Posterior vena cava (tissue), 2 donors: Measurements from ENCODE around the gene CREG2. TPM values are rescaled to one million over a fixed set of nuclear protein-coding genes. Genes with fewer than 3 reads are reported as not detected.
A peak's percentile ranks its signal among the peaks of the same experiment; 100 is the strongest.

Experiments
- DNase-seq: peaks from one replicate; pipeline ENCODE4 v3.0.0-alpha.2; 2020; ENCODE audit warnings: low spot score
- intact Hi-C, 2 donors: fragments of 100-400 bp; cut with DNase I; formaldehyde crosslinking; loops; one replicate each; pipeline versions ENCODE4 v1.14.1 to v1.14.2; 2022 to 2023
- total RNA-seq, 2 donors: library from RNA; stranded (reverse); fragmentation: NEBNext Ultra II Directional; extraction: Animal tissue kit (Norgen Biotek cat#: 25700); gene quantifications; one replicate each; pipeline ENCODE4 v1.2.1, GENCODE V29; 2021
- donor health status: DM: yes; HTN: yes; CAD: no.
- donor health status: DM: yes; HTN: yes; CAD: no.

Gene CREG2
- total RNA-seq, 2 donors from 2014 or later = not detected

DNA sequence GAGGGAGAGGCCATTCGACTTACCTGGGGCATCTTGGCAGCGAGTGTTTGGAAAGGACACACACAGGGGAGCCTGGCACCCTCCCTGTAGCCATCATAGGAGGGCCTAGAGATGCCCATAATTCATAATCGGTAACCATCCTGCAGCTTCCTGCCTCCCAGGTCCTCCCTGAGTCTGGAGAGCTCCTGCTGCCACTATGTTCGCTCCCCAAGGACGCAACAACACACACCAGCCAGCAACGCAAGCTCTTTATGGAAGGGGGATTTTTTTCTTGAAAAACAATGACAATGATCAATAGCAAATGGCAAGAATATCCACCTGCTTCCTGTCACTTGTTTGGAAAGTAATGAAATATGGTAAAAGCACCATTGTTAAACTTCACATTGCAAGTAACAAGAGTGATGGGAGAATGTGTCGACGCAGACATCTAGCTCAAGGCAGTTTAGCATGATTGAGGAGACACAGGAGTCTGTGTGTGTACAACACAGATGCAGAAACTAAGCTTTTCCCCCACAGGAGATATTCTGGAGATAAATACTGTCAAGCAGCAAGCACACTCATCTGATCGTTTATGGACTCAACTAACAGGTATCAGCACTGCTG, 24.9 kb upstream of the CREG2 start:
- intact Hi-C loops = loop anchor here (10.0 kb wide), 3 partner anchors 283 to 1033 kb away; partner anchors contain the start of gene MAP4K4 (in 1 of the 2)
- no peak for DNase-seq

DNA sequence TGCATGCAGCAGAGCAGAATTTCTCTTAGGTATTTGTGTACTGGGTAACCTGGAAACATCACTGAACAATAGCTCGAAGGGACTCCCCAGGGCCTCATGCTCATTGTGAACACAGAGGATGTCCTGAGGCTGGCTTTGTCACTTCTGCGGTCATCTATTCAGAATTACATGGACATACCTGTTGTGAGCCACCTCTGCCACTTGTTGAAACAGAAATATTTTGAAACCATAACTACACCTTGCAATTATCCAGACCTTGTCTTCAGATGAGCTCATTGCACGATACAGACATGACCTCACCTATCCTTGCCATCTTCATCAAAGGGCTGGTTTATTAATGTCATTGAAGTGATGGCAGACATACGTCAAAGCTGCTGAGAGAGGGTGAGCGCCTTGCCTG, 23.4 kb upstream of the CREG2 start:
- DNase-seq = no peak
- intact Hi-C loops = loop anchor here (10.0 kb wide), 3 partner anchors 284 to 1034 kb away; partner anchors contain the start of gene MAP4K4 (in 1 of the 2)

DNA sequence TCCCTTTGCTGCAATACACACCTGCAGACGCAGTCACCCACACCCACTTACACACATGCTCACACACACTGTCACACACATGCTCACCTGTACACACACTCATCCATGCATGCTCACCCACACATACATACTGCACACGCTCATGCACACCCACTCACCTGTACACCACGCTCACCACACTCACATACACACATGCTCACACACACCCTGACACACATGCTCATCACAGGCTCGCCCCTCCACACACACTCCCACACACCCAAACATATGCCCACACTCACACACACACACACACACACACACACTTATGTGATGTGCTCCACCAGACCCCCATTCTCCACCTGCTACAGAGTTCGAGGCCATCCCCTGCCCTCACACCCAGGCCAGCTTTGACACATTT, 22.8 kb upstream of the CREG2 start:
- DNase-seq = no peak

DNA sequence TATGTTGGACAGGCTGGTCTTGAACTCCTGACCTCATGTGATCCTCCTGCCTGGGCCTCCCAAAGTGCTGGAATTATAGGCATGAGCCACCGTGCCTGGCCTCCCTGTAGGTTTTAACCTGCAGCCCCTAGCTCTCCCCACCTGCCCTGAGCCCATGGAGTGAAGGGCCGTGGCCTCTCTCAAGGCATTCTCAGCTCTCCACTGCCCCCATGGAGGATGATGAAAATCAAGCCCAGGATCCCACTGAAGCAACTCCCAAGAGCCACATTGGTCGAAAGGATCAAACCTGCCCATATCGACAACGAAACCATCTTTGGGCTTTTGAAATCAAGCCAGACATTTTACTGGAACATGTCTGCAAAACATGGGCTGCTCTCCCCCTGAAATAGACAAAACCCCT, 22.4 kb upstream of the CREG2 start:
- no peak for DNase-seq
- intact Hi-C loops = loop anchor here (10.0 kb wide), 3 partner anchors 285 to 1035 kb away; partner anchors contain the start of gene MAP4K4 (in 1 of the 2)

More for the DNA sequence above, 22.8 kb upstream of the CREG2 start:
- intact Hi-C loops = loop anchor here (10.0 kb wide), 3 partner anchors 285 to 1035 kb away; partner anchors contain the start of gene MAP4K4 (in 1 of the 2)

DNA sequence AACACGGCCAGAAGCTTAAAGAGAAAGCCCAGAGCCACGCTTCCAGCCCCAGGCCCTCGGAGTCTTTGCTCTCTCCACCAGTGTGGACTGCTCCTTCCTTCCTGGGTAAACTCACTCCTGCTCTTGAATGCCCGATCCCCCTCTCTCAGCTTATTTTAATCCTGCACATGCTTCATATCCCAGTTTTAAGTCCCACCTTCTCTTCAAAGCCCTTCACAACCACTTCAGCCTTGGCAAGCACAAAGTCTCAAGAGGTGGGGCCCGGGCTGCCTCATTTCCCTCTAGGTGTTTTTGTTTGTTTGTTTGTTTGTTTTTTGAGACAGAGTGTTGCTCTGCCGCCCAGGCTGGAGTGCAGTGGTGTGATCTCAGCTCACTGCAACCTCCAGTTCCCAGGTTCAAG, 21.6 kb upstream of the CREG2 start:
- intact Hi-C loops = no loop called here
- DNase-seq = no peak

DNA sequence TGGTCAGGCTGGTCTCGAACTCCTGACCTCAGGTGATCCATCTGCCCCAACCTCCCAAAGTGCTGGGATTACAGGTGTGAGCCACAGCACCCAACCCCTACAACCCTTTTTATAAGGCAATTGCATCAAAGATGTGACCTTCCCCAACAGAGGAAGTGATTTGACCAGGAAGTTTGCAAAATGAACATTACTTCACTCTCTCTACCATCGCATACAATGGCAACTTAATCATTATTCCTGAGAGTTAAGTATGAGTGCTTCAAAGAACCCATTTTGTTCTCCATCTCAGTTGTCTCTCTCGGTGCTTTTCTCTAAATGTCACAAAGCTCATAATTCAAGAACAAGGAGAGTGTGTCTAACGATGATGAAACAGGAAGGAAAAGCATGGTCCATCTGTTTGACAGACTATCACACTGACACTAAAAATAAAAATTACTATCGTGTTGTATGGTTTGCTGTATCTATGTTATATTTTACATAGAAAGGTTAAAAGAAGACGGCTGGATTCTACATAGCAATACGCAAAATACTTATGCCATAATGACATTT, 18.1 kb upstream of the CREG2 start:
- DNase-seq = no peak
- intact Hi-C loops = no loop called here

DNA sequence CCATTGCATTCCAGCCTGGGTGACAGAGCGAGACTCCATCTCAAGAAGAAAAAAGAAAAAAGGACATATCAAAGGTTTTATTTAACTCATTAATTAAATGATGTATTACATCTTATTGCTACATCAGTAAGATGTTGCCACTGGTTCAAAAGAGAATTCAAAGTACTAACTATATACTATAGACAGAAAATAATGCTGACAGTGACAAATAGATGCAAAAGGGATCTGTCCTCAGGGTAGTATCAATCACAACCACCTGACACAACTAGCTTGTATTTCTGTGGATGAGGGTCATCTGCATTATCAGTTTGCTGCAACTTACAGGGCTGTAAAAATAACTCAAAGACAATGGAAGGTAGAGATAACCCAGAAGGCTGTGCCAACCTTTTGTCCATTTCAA, 16.4 kb upstream of the CREG2 start:
- DNase-seq = no peak
- intact Hi-C loops = no loop called here

DNA sequence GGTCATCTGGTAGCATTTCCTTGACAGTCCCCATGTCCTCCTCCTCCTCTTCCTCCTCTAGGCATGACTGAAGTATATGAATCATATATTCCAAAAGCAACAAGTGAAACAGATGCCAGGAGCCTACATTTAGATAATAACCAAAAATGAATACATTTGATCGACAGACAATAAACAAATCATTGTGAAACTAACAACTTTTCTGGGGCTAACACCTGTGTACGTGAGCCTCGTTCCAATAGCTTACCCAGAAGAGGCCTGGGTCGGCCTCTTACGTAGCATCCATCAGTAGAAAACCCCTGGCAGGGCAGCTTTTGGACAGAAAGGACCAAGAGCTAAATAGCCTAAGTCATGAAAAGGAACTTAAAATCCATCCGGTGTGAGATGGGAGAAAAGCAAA, 15.3 kb upstream of the CREG2 start:
- intact Hi-C loops = no loop called here

DNA sequence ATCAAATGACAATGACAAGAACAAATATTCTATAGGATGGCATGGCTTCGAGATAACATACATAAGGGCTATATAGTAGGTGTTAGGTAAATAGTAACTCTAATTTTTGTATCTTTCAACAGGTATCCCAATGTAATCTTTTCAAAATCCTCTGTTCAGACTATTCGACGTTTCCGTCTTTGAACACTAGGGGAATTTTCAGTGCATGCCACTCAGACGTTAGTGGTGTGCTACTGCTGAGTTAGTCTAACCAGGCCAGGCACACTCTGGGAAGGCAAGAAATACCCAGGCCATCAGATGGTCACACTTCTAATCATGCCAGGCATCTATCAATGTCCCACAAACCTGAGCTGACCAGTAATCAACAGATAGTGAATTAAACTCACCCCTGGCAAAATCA, 14.6 kb upstream of the CREG2 start:
- intact Hi-C loops = no loop called here
- no peak for DNase-seq

More for the DNA sequence above, 15.3 kb upstream of the CREG2 start:
- no peak for DNase-seq

DNA sequence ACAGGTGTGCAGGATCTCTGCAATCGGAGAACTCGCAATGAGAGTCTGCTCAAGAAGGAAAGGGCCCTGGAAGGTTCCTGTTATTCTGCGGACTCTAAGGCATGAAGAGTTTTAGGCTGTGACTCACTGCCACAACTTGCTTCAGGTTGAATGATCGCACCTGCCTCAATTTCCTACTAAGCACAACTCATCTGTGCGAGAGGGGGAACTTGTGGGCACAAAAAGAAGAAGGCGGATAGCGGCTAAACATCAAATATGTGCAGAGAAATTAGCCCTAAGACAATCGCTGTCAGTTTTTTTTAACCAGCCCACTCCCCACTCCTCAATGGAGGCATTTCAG, 14.0 kb upstream of the CREG2 start:
- intact Hi-C loops = no loop called here
- DNase-seq = no peak

DNA sequence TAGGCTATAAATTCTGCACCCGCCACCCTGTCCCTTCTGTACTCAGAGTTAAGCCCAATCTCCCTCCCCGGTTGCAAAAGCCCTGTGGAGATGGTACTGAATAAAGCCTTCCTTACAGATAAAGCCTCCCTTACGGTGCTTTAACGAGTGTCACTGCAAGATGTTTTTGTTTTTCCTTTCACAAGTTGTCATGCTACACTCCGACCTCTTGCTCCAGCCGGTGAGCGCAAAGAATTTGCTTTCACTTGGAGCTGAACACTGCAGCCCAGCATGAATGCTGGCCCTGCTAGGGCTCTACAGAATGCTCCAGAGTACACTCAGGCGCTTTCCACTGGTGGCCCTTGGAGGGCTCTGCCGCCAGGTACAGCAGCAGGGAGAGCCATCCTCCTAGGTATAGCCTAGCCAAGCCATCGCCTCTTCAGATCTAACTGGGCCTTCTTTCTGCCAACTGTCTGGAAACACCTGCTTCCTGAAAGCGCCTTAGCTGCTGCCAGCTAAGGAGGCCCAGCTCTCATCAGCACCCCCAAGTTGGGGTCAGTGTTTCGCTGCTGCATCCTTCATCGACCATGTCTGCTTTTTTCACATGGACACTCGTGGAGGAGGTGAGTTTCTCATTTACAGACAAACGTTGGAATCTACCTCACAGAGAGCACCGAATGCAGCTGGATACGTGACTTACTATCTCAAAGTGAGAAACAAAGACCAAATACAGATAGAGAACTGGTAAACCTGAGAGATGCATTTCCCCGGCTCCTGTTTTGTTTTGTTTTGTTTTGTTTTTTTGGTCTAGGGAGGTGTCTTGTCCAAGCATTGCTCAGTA, 13.4 kb upstream of the CREG2 start:
- DNase-seq = no peak
- intact Hi-C loops = no loop called here

DNA sequence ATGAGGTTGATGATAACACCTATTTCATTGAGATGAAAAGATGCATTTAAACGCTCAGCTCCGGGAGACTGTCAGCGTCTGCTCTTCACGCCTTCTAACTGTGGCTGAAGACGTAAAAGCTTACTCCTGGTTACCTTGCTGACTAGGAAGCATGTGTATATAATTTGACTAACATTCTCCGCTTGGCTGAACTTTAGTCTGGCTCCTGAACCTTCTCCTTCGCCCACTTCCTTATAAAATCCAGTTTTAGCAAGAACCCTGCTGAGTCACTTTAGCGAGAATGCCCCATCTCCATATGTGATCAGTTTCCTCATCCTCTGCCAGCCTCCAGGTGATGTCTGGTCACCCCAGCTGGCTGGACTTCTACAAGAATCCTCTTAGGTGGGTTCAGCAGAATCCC, 12.7 kb upstream of the CREG2 start:
- intact Hi-C loops = no loop called here
- DNase-seq = no peak

DNA sequence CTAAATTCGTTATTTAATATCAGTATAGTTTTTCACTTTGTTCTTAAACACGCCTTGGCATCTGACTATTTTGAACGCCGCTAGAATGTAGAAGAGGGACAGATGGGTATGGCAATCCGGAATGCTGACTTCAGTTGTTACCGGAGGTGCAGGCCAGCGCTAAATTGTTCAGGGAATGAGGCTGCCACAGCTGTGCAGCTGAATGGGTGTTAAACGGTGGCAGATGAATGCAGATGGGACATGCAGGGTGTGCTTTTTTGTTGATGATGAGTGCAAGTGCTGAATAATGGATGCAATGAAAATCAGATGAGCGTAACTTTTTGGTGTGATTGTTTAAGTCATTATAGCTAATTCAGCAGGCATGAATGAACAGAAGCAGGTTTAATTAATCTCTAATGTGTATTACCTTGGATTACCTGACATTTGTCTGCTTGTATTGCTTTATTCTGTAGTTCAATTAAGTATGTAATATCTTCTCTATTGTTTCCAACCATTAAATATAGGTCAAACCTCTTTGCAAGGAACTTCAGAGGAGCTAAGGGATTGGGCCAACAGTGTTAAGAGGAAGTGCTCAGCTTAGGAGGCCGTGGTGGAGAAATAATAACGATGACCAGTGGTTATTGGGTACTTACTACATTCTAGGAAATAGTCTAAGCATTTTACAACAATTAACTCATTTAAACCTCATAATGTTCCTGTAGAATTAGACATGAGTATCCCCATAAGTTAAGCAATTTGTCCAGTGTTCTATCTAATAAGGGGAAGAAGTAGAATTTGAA, 11.9 kb upstream of the CREG2 start:
- no peak for DNase-seq
- intact Hi-C loops = no loop called here

DNA sequence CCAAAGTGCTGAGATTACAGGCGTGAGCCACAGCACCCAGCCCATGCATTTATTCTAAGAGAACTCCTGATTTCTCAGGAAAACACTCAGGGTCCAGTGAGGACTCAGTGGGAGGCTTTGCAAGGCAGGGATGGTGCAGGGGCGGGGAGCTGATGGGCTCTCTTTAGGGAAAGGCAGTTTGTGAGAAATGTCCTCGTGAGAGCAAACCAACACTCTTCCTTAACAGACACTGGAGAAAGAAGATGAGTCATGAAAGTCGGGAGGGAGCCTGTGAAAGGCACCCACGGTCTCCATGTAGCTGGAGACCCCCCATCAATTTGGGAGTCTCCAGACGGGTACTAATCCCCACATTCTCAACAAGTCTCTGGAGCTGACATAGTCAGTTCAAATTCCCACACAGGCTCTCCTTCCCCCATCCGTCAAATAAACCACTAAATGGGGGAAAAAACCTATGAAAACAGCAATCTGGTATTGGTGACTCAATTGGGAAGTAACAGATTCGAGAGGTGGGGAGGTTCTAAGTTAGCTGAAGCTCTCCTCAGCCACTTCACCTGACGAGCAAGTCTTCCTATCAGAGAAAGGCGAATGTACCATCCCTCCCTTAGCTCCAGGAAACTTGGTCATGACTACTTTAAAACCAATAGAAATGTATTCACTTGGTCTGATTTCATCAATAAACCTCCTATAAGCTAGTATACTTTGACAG, 11.0 kb upstream of the CREG2 start:
- intact Hi-C loops = no loop called here
- DNase-seq = peak; percentile 22

DNA sequence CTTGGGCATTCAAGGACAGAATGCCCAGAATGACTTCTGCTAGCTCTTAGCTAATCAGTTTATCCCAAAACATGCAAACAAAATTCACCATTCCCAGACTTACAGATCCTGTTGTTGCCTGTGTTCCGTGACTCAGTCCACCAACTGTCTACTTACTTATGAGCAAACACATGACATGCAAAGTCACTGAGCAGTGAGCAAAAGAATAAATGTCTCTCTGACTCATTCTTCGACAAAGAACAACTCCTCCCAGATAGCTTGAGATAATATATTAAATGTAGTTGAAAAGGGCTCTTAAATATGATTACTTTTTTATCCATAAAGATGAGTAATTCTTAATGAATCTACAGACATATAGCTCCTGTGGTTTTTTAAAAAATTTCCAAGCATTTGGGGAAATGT, 9.0 kb upstream of the CREG2 start:
- intact Hi-C loops = no loop called here
- DNase-seq = no peak

DNA sequence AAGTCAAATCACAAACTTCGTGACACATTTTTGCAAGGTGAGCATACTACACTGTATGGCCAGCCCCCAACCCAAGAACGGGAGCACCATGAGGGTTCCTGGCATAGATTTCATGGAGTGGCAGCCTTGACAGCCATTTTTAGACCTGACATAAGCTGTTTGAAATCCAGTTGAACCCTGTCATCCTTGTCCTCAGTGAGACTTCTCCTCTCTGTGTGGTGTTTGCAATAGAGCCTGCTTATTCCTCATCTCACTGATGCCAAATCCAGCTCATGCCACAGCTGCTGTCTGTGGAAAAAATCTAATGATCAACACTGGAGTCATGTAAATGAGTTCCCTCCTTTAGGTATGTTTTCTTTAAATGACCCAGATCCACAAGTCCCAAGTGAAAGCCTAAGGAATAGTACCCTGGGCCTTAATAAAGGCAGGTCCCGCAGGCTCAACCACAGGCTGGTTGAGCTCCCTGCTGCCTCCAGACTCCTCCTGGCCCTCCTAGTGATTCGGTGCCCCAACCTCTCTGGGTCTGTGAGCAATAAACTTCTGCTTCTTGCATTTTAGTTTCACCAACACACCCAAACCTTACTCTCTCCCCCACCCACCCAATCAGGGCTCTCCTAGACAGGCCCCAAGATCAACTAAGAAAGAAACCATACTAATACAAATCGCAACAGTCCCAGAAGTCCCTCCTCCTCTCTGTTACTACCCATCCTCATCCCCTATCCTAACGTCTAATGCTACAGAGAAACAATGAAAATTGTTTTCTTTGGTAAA, 8.4 kb upstream of the CREG2 start:
- intact Hi-C loops = no loop called here
- no peak for DNase-seq

DNA sequence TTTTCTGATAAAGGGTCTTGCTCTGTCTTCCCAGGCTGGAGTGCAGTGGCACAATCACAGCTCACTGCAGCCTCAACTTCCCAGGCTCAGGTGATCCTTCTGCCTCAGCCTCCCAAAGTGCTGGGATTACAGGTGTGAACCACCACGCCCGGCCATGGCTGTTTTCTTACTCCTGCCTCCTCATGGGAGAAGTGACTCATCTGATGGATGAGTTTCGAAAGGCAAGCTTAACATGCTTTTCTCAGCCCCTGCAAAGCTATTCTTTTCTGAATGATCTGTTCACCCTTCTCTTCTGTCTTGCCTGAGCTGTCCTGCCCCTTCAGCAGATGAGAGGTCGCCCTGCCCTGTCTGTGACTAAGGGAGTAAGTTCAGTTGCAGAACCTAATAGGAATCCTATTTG, 929 bp upstream of the CREG2 start:
- intact Hi-C loops = no loop called here
- DNase-seq = no peak

DNA sequence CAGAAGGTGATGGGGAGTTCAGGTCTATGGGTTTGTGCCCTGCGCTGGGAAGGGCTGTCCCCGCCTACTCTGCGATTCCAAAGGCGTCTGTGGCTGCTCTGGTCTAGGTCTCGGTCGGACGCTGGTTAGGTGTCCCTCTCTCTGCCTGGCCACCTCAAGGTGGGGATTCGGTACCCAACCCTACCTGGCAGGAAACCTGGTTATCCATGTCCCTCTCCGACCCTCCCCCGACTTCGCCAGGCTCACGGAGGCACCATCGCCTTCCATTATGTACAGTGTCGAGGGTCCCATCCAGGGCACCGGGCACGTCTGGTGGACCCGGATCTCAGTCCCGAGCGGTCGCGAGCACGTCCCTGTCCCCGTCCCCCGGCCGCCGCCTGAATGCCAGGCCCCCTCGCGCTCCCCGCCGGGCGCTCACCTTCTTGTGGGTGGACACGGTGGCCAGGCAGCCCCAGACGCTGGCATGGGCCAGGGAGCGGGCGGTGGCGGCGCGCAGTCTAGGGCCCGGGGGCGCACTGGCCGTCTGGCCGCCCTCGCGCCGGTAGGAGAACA, 628 bp downstream of the CREG2 start:
- DNase-seq = no peak
- intact Hi-C loops = no loop called here
